ENCODE results near the gene UBXN7.

UBXN7 gene

DNA sequence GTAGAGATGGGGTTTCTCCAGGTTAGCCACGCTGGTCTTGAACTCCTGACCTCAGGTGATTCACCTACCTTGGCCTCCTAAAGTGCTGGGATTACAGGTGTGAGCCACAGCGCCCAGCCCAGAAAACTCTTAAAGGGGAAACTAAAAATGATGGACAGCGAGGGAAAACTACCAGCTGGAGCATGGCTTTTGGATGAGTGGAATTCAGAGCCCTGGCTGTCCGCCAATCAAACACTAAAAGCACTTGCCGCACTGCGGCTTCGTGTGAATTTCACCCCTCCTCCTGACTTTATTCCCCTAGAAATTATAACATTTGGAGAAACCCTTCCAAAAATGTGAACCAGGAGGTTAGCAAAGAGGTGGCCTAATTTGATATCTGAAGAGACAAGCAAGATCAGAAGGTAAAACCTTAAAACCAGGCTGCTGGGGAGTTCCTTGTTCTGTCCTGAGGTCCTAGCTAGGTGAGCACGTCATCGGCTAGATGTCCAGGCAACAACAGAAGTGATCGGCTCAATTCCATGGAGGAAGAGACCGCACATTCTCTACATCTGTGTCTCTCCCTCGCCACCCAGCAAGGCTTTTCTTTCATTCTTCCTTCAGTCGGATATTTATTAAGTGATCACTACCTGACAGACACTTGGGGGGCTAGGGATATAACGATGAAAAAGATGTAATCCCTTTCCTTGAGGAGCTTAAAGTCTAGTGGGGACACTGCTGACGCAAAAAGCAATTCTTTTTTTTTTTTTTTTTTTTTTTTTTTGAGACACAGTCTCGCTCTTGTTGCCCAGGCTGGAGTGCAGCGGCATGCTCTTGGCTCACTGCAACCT, 95.7 kb downstream of the UBXN7 start:
- intact Hi-C loops (cut with DNase I; ENCODE audit: low total_unique reads) = no loop called here
- H3K27ac ChIP-seq = no peak overlapping the region
- DNase-seq = no peak
- H3K4me1 ChIP-seq = no peaks in the 10 kb centered on the region
- H3K36me3 ChIP-seq = no peaks in the 10 kb centered on the region
- H3K4me3 ChIP-seq = no peak overlapping the region
- H3K27me3 ChIP-seq = peaks cover 0 to 26% of the 10 kb centered on the region in 2 donors
- TF ChIP-seq, protein P1, sequence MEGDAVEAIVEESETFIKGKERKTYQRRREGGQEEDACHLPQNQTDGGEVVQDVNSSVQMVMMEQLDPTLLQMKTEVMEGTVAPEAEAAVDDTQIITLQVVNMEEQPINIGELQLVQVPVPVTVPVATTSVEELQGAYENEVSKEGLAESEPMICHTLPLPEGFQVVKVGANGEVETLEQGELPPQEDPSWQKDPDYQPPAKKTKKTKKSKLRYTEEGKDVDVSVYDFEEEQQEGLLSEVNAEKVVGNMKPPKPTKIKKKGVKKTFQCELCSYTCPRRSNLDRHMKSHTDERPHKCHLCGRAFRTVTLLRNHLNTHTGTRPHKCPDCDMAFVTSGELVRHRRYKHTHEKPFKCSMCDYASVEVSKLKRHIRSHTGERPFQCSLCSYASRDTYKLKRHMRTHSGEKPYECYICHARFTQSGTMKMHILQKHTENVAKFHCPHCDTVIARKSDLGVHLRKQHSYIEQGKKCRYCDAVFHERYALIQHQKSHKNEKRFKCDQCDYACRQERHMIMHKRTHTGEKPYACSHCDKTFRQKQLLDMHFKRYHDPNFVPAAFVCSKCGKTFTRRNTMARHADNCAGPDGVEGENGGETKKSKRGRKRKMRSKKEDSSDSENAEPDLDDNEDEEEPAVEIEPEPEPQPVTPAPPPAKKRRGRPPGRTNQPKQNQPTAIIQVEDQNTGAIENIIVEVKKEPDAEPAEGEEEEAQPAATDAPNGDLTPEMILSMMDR (IDR thresholded peaks at IDR 0.05) = no peak
- H3K9me3 ChIP-seq = no peaks in the 10 kb centered on the region

DNA sequence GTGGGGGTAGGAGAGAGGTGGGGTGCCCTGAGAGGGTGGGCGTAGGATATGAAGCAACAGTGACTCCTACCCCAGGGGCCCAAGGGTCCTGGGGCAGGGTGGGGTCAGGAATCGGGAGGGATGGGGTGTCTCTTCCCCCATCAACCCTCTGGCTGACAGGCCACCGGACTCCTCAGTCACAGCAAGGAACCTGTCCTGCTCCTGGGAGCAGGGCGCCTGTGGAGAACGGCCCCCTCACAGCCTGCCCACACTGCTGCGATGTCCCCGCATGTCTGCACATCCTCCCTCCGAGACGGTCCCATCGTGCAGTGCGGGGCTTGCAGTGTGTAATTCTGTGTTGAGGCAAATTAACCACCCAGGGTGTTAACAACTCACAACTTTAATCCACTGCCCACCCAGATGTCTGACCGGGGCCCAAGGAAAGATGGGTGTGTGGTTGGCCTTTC, 96.7 kb downstream of the UBXN7 start:
- Histone ChIP-seq H3K4me3 (no peak overlapping the region), H3K27me3 (peaks cover 0 to 26% of the 10 kb centered on the region in 2 donors), H3K36me3 (no peaks in the 10 kb centered on the region), H3K27ac (no peak overlapping the region), H3K9me3 (no peaks in the 10 kb centered on the region), H3K4me1 (no peaks in the 10 kb centered on the region)
- DNase-seq = no peak
- TF ChIP-seq, protein P1 (IDR thresholded peaks at IDR 0.05) = no peak
- intact Hi-C loops (cut with DNase I; ENCODE audit: low total_unique reads) = no loop called here

DNA sequence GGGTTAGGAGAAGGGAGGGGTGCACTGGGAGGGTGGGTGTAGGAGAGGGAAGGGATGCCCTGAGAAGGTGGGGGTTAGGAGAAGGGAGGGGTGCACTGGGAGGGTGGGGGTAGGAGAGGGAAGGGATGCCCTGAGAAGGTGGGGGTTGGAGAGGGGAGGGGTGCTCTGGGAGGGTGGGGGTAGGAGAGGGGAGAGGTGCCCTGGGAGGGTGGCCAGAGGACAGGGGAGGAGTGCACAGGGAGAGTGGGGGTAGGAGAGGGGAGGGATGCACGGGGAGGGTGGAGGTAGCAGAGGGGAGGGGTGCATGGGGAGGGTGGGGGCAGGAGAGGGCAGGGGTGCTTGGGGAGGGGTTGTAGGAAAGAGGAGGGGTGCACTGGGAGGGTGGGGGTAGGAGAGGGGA, 97.2 kb downstream of the UBXN7 start:
- no peak for DNase-seq
- TF ChIP-seq, protein P1 (IDR thresholded peaks at IDR 0.05) = no peak
- no peaks in the 10 kb centered on the region for H3K4me1 ChIP-seq
- no peak overlapping the region for H3K27ac ChIP-seq
- intact Hi-C loops (cut with DNase I; ENCODE audit: low total_unique reads) = no loop called here
- no peaks in the 10 kb centered on the region for H3K36me3 ChIP-seq
- H3K27me3 ChIP-seq = peaks cover 0 to 29% of the 10 kb centered on the region in 2 donors
- no peaks in the 10 kb centered on the region for H3K9me3 ChIP-seq
- H3K4me3 ChIP-seq = no peak overlapping the region

DNA sequence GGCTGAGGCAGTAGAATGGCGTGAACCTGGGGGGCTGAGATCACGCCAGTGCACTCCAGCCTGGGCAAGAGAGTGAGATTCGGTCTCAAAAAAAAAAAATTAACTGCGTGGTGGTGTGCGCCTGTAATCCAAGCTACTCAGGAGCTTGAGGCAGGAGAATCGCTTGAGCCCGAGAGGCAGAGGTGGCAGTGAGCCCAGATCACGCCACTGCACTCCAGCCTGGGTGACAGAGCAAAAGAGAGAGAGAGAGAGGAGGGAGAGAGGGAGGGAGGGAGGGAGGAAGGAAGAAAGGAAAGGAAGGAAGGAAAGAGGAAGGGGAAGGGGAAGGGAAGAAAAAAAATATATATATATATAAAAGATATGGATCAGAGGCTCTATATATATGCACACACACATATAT, 100.1 kb downstream of the UBXN7 start:
- H3K9me3 ChIP-seq = no peaks in the 10 kb centered on the region
- peaks cover 0 to 31% of the 10 kb centered on the region in 2 donors for H3K27me3 ChIP-seq
- DNase-seq = no peak
- H3K27ac ChIP-seq = no peak overlapping the region
- H3K4me3 ChIP-seq = no peak overlapping the region
- H3K4me1 ChIP-seq = no peaks in the 10 kb centered on the region
- no peaks in the 10 kb centered on the region for H3K36me3 ChIP-seq
- intact Hi-C loops (cut with DNase I; ENCODE audit: low total_unique reads) = no loop called here
- TF ChIP-seq, protein P1 (IDR thresholded peaks at IDR 0.05) = no peak

DNA sequence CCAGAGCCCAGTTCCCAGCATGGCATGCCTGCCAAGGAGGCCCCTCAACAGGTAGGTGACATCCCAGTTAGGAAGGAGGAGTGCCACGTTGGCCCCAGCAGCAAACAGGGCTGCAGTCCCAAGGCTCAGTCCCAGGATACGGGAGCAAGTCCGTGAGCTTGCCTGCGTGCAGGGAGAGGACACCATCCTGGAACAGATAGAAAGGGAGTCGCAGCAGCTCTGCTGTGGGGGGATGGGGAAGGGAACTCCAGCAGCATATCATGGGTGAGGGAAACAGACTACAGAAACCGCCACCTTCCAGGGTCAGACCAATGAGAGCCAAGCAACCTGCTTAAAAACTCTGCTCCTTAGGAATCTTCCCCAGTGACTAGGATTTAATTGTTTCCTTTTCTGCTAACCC, 104.8 kb downstream of the UBXN7 start:
- Histone ChIP-seq H3K4me1 (no peaks in the 10 kb centered on the region), H3K4me3 (no peak overlapping the region), H3K36me3 (no peaks in the 10 kb centered on the region), H3K9me3 (no peaks in the 10 kb centered on the region), H3K27ac (no peak overlapping the region), H3K27me3 (peaks cover 0 to 10% of the 10 kb centered on the region in 2 donors)
- intact Hi-C loops (cut with DNase I; ENCODE audit: low total_unique reads) = no loop called here
- TF ChIP-seq, protein P1 (IDR thresholded peaks at IDR 0.05) = no peak
- no peak for DNase-seq

All from tibial artery (tissue), 4 donors.